GM19043 (cell line): Measurements from ENCODE around the gene HNF1A.

Experiments used
- ATAC-seq: cut with Tn5 transposase; IDR thresholded peaks from one replicate; pipeline ENCODE4 v1.9.1; 2021; ENCODE audit warnings: low read depth; ENCODE audit not compliant: unreplicated experiment

HNF1A gene

GRCh38 chr12:120959111-120959878 is 19.0 kb upstream of the HNF1A start:
- no peak for ATAC-seq

GRCh38 chr12:120960657-120961056 is 17.7 kb upstream of the HNF1A start:
- ATAC-seq: no peak

GRCh38 chr12:120961604-120962531 is 16.5 kb upstream of the HNF1A start:
- ATAC-seq: no peak

DNA sequence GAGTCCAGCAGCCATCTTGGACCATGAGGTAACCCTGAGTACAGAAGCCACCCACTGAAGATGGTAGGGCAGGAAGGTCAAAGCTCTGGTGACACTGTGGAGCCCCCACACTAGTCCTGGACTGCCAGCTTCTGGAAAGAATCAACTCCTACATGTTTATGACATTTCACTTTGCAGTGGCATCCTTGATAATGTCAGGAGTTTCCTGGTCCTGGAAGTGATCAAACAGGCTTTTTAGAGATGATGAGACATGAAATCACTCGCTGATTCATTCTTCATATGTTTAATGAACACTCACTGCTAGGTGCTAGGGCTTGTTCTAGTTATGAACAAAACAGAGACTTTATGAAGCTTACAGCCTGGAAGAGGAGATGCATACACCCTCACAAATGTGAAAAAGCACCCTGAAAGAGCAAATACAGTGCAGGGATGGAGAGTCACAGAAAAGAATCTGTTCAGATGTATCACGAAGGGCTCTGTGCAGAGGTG is 15.8 kb upstream of the HNF1A start:
- no peak for ATAC-seq

- ATAC-seq: no peak
Measured at GRCh38 chr12:120964298-120964697, 14.0 kb upstream of the HNF1A start.

DNA sequence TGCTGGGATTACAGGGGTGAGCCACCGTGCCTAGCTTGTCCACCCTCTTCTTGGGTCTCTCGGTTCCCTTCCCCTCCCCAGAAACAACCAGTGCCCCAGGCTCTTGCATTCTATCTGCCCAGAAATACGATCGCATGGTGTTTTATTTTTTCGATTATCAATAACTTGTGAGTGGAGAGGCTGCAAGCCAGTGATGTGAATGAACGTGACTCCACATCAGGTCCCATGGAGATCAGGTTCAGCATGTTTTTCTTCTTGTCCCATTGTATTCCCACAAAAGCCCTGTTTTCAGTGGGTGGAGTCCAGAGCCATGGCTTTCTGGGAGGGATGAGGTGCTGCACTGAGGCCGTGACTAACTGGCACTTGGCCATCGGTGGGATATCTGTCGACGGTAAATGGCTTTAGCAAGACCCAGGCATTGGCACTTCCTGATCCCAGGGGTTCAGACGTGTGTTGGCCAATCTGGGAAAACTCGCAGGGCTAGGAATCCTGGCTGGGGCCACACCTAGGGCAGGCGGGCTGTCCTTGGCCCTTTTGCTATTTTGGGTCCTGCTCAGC is 12.7 kb upstream of the HNF1A start:
- no peak for ATAC-seq

GRCh38 chr12:120970310-120970709 is 8.0 kb upstream of the HNF1A start:
- ATAC-seq: no peak

DNA sequence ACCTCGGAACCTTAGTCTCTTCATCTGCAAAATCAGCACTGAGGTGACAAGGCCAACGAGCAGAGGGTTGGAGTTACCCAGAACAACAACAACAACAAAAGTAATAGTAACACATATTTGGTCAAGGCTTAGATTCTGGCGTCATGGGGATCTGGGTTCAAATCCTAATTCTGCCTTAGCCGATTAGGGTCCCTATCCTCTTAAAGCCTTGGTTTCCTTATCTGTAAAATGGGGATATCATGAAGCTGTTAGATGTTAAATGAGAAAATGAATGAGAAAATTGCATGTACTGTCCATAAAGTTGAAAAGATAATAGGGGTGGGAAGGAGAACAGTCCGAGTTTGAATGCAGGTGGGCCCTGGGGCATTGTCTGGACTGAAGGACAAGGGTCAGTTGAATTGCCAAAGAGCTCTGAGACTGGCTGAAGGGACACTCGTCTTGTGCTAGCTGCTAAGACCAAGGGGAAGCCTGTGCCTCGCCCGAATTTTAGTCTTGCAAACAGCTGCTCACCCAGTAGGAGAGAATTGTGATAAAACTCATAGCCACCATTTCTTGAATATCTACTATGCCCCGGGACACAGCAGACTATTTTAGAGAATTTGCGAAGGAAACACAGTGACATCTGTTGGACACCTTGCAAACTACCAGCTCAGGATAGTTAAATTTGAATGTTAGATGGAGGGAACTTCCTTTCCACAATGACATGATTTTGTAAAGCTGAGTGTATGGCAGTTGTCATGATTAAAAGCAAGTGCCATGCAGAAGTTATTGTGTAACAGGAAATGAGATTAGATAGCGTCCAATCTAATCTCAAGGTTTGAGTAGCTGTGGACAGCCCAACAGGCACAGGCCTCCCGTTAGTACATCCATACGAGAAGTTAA is 6.8 kb upstream of the HNF1A start:
- no peak for ATAC-seq

- ATAC-seq: no peak
Measured at GRCh38 chr12:120972870-120973543, 5.3 kb upstream of the HNF1A start.

GRCh38 chr12:120977531-120978295 is 630 bp upstream of the HNF1A start:
- no peak for ATAC-seq

DNA sequence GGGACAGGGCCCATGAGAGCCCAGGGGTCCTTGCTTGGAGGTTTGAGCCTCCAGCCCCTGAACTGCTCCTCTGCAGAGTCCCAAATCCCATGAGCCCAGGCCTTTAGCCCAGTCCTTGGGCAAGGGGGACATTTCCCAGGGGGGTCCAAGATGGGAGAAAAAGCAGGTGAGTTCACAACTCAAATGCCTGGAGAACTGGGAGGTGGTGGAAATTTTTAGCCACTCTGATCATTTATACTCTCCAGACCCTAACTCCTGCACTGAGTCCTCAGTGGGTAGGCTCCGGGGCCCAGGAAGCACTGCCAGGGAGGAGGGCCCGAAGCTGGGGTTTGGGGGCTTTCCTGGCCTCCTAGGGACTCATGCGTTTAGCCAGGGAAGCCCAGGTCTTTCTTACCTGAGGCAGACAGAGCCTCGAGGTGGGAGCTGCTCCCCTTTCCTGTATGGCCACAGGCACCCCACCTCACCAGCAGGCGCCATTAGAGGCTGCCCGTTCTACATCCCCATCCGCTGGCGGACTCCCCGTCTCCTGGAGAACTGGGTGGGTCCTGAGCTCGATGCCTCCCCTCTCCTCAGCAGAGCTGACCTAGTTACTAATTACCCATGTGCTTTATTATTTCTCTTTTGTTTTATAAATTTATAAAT is 998 bp downstream of the HNF1A start:
- ATAC-seq: no peak

- ATAC-seq: no peak
Measured at GRCh38 chr12:120979862-120980696, 1.7 kb downstream of the HNF1A start.

DNA sequence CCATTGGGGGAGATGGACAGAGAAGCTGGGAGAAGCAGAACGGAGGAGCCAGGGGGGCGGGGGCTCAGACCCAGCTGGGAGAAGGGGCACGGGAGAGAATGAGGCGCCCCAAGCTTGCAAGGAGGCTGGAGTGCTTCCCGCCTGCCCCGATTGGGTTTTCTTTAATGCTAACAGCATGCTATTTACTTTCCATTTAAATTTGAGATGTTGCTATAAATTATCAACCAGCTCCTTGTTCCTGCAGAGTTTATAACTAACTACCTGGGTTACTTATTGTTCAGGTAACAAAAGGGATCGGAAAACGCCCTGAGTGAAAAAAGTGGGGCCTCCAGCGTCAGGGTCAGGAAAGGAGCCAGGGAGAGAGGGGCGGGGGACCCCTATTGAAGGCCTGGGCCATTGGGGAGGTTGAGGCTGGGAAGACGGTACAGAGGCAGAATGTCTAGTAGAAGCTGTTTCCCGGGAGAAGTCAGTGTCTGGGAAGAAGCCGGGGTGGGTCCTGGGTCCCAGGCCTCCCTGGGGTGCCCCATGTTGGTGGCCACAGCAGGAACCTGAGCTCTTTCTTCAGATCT is 2.5 kb downstream of the HNF1A start:
- ATAC-seq: no peak

DNA sequence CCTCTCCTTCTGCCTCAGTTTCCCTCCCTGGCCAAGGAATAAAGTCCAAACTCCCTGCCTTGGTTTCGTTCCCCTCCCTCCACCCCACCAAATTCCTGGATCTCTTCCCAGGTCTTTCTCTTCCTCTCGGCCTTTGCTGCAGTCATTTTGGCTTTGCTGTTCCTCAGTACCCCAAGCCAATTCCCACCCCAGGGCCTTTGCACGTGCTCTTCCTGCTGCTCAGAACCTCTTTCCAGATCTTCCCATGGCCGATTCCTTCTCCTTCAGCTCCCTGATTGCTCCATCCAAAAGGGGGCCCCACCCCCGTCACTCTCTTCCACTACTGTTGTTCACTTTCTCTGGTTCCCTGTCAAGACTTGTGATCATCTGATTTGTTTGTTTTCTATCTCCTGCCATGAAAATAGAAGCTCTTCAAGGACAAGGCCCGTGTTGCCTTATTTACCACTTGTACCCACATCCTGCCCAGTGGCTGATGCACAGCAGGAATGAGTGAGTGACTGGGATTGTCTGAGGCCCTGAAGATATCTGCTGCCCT is 3.1 kb downstream of the HNF1A start:
- no peak for ATAC-seq

DNA sequence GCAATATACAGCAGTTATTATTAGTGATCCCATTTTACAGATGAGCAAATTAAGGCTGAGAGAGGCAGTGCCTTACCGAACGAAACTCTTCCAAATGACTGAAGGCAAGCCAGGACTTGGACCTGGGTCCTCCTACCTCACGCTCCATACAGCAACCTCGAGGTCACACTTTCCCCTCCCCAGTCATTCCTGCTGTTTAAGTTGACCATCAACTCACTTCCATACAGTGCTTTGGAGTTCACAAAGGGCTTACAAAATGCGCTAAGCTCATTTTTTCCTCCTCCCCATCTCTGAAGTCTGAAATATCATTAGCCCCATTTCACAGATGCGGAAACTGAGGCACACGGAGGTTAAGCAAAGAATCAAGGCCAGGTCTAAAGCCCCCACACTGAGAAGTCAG is 4.3 kb downstream of the HNF1A start:
- ATAC-seq: no peak

DNA sequence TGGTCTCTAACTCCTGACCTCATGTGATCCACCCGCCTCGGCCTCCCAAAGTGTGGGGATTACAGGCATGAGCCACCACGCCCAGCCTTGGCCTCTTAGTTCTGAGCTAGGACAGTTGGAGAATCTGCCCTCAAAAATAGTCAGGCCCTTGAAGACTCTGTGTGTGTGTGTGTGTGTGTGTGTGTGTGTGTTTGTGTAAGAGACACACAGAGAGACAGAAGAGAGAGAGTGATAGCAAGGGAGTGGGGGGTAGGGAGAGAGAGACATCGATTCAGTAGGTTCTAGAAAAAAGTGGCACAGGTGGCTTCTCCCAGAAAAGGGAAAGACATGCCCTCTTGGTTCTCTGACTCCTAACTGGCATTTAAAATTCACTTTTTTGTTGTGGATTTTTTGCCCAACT is 5.4 kb downstream of the HNF1A start:
- ATAC-seq: no peak

GRCh38 chr12:120984351-120984898 is 6.1 kb downstream of the HNF1A start:
- no peak for ATAC-seq
